HEK293T (cell line): ENCODE data around the gene SORT1.

ENCODE experiments used
- CTCF ChIA-PET: fragments of 350-600 bp; formaldehyde crosslinking; extraction: SDS; loops from one replicate; lab custom pipeline; 2021; ENCODE audit warnings: antibody characterized with exemption, inconsistent platforms; lab: Yijun Ruan, JAX
- POLR2A ChIA-PET: fragments of 350-600 bp; formaldehyde crosslinking; extraction: SDS; loops from one replicate; lab custom pipeline; 2020; ENCODE audit warnings: antibody characterized with exemption, inconsistent platforms; lab: Yijun Ruan, JAX
- DNase-seq: peaks from one replicate; pipeline ENCODE4 v3.0.0; 2012; ENCODE audit warnings: mixed read lengths; ENCODE audit errors: extremely low spot score
- ARNT ChIP-seq: fragments of 450-650 bp; IDR thresholded peaks from 2 replicates; pipeline ENCODE4 v1.6.1; 2017; ENCODE audit warnings: mild to moderate bottlenecking
- BHLHE40 ChIP-seq: fragments of 450-650 bp; IDR thresholded peaks from 2 replicates; pipeline ENCODE4 v1.6.1; 2016; ENCODE audit warnings: mild to moderate bottlenecking, moderate library complexity, borderline replicate concordance
- CTBP1 ChIP-seq: fragments of 450-650 bp; IDR thresholded peaks from 2 replicates; pipeline ENCODE4 v1.6.1; 2016; ENCODE audit warnings: borderline replicate concordance
- ELF4 ChIP-seq: fragments of 450-650 bp; IDR thresholded peaks from 2 replicates; pipeline ENCODE4 v1.6.1; 2017; ENCODE audit warnings: antibody characterized with exemption
- FOXA1 ChIP-seq: fragments of 450-650 bp; IDR thresholded peaks from 2 replicates; pipeline ENCODE4 v1.6.1; 2016; ENCODE audit warnings: mild to moderate bottlenecking
- FOXK2 ChIP-seq: fragments of 450-650 bp; IDR thresholded peaks from 2 replicates; pipeline ENCODE4 v1.6.1; 2016; ENCODE audit warnings: mild to moderate bottlenecking
- FOXM1 ChIP-seq: fragments of 450-650 bp; IDR thresholded peaks from 2 replicates; pipeline ENCODE4 v1.6.1; 2017; ENCODE audit warnings: mild to moderate bottlenecking, borderline replicate concordance
- HDGF ChIP-seq: fragments of 450-650 bp; IDR thresholded peaks from 2 replicates; pipeline ENCODE4 v1.6.1; 2017; ENCODE audit warnings: antibody characterized with exemption, borderline replicate concordance
- L3MBTL2 ChIP-seq: fragments of 450-650 bp; conservative IDR thresholded peaks from 2 replicates; pipeline ENCODE4 v1.6.1; 2016; ENCODE audit warnings: mild to moderate bottlenecking
- LEF1 ChIP-seq: fragments of 450-650 bp; IDR thresholded peaks from 2 replicates; pipeline ENCODE4 v1.6.1; 2017; ENCODE audit warnings: mild to moderate bottlenecking, borderline replicate concordance
- NFRKB ChIP-seq: fragments of 450-650 bp; IDR thresholded peaks from 2 replicates; pipeline ENCODE4 v1.6.1; 2016; ENCODE audit warnings: mild to moderate bottlenecking, moderate library complexity
- SP1 ChIP-seq: fragments of 450-650 bp; IDR thresholded peaks from 2 replicates; pipeline ENCODE4 v1.6.1; 2017
- SUZ12 ChIP-seq: fragments of 450-650 bp; IDR thresholded peaks from 2 replicates; pipeline ENCODE4 v1.6.1; 2016; ENCODE audit warnings: mild to moderate bottlenecking
- TARDBP ChIP-seq: fragments of 450-650 bp; IDR thresholded peaks from 2 replicates; pipeline ENCODE4 v1.6.1; 2016
- ZNF384 ChIP-seq: fragments of 450-650 bp; IDR thresholded peaks from 2 replicates; pipeline ENCODE4 v1.6.1; 2016
- TF ChIP-seq, protein P1 (sequence below): fragments of 450-650 bp; IDR thresholded peaks from 2 replicates; pipeline ENCODE4 v1.6.1; 2016

SORT1 gene

DNA sequence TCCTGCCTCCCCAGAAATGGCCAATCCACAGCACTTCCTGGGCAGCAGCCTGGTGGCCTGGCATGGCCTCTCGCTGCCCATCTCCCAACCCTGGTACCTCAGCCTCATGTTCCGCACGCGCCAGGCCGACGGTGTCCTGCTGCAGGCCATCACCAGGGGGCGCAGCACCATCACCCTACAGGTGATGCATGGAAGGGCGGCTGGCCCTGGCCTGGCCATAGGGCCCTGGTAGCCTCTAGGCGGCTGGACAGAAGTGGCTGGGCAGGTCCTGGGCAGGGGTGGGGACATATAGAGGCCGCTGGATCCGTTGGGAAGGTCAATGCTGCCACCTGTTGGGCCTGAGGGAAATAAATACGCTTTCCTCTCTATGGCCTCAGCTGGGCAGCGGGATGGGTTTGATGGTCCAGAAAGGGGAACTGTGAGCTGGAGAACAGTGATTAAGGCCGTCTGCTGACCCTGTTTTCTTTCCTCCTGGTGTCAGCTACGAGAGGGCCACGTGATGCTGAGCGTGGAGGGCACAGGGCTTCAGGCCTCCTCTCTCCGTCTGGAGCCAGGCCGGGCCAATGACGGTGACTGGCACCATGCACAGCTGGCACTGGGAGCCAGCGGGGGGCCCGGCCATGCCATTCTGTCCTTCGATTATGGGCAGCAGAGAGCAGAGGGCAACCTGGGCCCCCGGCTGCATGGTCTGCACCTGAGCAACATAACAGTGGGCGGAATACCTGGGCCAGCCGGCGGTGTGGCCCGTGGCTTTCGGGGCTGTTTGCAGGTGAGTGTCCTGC, 133.9 kb downstream of the SORT1 start:
- CTCF ChIA-PET: interaction anchor here (0.7 to 2.2 kb wide), 7 partner anchors 10 to 269 kb away, joined by 3 to 12 read pairs (median 6); partner anchors contain the start of genes CELSR2 and SORT1
- POLR2A ChIA-PET: interaction anchor here (1.2 kb wide), 1 partner anchor 50 kb away, joined by 3 read pairs; the partner anchor contains the start of gene SARS1
- no peak for TF ChIP-seq LEF1
- peak; percentile 63 for TF ChIP-seq L3MBTL2
- TF ChIP-seq ARNT: peak; percentile 23; the same call in 1 of the 2 replicates
- TF ChIP-seq HDGF: no peak
- DNase-seq: peak; percentile 88

DNA sequence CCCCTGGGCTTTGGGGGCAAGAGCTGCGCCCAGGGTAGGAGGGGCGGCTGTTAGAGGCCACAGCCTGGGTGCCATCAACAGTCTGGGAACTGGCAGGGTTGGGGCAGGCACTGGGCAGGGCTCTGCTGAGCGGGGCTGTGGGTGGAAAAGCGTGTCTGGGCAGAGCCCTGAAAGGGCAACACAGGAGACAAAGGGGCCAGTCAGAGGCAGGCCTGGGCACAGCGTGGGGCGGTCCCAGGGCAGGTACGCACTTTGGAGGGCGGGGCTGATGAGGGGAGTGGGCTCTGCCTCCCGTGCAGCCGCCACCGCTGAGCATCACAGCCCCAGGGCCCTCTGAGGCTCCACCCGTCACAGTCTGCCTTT, 134.5 kb downstream of the SORT1 start:
- ChIA-PET POLR2A (interaction anchor here (0.7 kb wide), 2 partner anchors 49 to 135 kb away, joined by 3 read pairs; partner anchors contain the start of gene SARS1), CTCF (interaction anchor here (0.7 to 2.2 kb wide), 3 partner anchors 9 to 135 kb away, joined by 3 to 12 read pairs (median 6); partner anchors contain the start of gene SORT1)
- no peak for DNase-seq
- TF ChIP-seq FOXM1: no peak
- no peak for TF ChIP-seq FOXK2
- TF ChIP-seq CTBP1: no peak
- no peak for TF ChIP-seq ELF4
- no peak for TF ChIP-seq SUZ12
- TF ChIP-seq NFRKB: no peak
- no peak for TF ChIP-seq LEF1
- no peak for TF ChIP-seq TARDBP
- TF ChIP-seq L3MBTL2: no peak
- TF ChIP-seq BHLHE40: no peak
- no peak for TF ChIP-seq SP1
- TF ChIP-seq ZNF384: no peak
- TF ChIP-seq, protein P1, sequence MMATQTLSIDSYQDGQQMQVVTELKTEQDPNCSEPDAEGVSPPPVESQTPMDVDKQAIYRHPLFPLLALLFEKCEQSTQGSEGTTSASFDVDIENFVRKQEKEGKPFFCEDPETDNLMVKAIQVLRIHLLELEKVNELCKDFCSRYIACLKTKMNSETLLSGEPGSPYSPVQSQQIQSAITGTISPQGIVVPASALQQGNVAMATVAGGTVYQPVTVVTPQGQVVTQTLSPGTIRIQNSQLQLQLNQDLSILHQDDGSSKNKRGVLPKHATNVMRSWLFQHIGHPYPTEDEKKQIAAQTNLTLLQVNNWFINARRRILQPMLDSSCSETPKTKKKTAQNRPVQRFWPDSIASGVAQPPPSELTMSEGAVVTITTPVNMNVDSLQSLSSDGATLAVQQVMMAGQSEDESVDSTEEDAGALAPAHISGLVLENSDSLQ: no peak
- no peak for TF ChIP-seq ARNT
- TF ChIP-seq HDGF: no peak
- no peak for TF ChIP-seq FOXA1

DNA sequence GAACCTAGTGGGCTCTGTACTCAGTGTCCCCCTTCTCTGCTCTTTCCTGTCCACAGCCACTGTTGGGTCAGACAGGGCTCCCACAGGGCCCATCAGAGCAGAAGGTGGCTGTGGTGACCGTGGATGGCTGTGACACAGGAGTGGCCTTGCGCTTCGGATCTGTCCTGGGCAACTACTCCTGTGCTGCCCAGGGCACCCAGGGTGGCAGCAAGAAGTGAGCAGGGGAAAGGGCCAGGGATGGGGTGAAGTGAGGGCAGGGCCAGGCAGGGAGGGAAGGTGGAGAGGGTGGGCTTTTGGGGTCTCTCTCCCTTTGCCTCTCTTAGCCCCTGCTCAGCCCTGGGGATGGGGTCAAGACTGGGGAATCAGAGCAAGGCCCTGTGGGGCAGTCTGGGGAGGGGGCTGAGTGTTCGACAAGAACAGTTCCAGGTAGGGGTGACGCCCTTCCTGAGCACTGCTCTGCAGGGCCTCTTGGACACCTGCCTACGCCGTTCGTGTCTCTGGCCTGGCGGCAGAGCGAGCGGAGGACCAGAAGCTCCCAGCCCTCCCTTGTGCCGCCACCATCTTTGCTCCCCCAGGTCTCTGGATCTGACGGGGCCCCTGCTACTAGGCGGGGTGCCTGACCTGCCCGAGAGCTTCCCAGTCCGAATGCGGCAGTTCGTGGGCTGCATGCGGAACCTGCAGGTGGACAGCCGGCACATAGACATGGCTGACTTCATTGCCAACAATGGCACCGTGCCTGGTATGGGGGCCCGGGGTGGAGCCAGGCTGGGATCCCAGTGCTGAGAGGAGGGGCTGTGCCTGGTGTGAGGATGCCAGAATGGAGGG, 135.3 kb downstream of the SORT1 start:
- DNase-seq: no peak
- no peak for TF ChIP-seq HDGF
- no peak for TF ChIP-seq TARDBP
- TF ChIP-seq CTBP1: no peak
- no peak for TF ChIP-seq ARNT
- CTCF ChIA-PET: interaction anchor here (0.7 to 1.1 kb wide), 2 partner anchors 23 to 136 kb away, joined by 3 to 6 read pairs; partner anchors contain the start of gene SORT1
- POLR2A ChIA-PET: interaction anchor here (0.7 kb wide), 2 partner anchors 48 to 136 kb away, joined by 3 read pairs; partner anchors contain the start of gene SARS1

DNA sequence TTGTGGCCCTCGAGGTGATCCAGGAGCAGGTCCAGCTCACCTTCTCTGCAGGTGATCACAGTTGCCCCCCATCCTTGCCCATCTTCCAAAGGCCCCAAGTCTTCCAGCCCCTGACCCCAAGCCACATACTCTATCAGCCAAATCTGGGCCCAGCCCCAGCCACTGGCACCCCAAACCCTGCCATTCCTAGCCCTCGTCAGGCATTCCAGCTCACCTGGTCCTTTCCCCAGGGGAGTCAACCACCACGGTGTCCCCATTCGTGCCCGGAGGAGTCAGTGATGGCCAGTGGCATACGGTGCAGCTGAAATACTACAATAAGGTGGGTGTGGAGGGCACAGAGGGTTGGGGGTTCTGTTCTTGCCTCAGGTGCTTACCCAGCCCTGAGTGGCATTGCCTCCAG, 136.1 kb downstream of the SORT1 start:
- CTCF ChIA-PET: no interaction called here

DNA sequence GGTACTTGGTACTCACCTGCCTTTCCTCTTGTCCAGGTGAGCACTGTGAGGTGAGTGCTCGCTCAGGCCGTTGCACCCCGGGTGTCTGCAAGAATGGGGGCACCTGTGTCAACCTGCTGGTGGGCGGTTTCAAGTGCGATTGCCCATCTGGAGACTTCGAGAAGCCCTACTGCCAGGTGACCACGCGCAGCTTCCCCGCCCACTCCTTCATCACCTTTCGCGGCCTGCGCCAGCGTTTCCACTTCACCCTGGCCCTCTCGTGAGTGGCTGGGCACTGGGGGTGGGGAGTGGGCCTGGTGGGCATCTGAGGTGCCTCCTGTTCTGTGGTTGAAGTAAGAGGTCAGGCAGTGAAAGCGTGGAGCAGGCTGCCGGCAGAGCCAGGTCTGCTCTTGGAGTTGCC, 136.7 kb downstream of the SORT1 start:
- no peak for TF ChIP-seq BHLHE40
- no peak for TF ChIP-seq L3MBTL2
- TF ChIP-seq NFRKB: no peak
- no peak for TF ChIP-seq HDGF
- no peak for TF ChIP-seq SUZ12
- no peak for TF ChIP-seq FOXM1
- no peak for TF ChIP-seq ZNF384
- no peak for TF ChIP-seq SP1
- no peak for TF ChIP-seq ELF4
- TF ChIP-seq FOXK2: no peak
- no peak for TF ChIP-seq ARNT
- TF ChIP-seq, protein P1: no peak
- TF ChIP-seq FOXA1: no peak
- TF ChIP-seq LEF1: no peak
- TF ChIP-seq TARDBP: no peak
- no peak for TF ChIP-seq CTBP1
- POLR2A ChIA-PET: interaction anchor here (0.7 kb wide), 1 partner anchor 16 kb away, joined by 3 read pairs; no protein-coding TSS in a partner anchor
- CTCF ChIA-PET: interaction anchor here (0.7 kb wide), 1 partner anchor 138 kb away, joined by 3 read pairs; no protein-coding TSS in a partner anchor
- no peak for DNase-seq

More for the DNA sequence above, 136.1 kb downstream of the SORT1 start:
- POLR2A ChIA-PET: interaction anchor here (0.7 kb wide), 1 partner anchor 15 kb away, joined by 3 read pairs; no protein-coding TSS in a partner anchor
- TF ChIP-seq HDGF (no peak), BHLHE40 (no peak), FOXA1 (no peak), LEF1 (no peak), TARDBP (no peak)
- no peak for DNase-seq
